Activated CD4-positive, alpha-beta T cell treated with anti-CD3 and anti-CD28 coated beads for 24 hours (primary cell): ENCODE measurements around the gene F7.
"Not testable (repeated sequence)": the region's sequence is repeated elsewhere in the genome, so short reads cannot be mapped to it uniquely, and the experiment has no call there.

ENCODE experiments used
- DNase-seq, 2 donors: peaks; one replicate each; pipeline ENCODE4 v3.0.0-alpha.2; 2020; ENCODE audit warnings: low read depth in 2 of 2

Gene F7

GRCh38 chr13:113153810-113154748, 48.5 kb downstream of the F7 start:
- DNase-seq, result peak; percentile 40 to 50

- DNase-seq, result no peak
Observed at GRCh38 chr13:113155201-113155600, 49.6 kb downstream of the F7 start.

GRCh38 chr13:113155982-113156655, 50.5 kb downstream of the F7 start:
- DNase-seq, result no peak

DNA sequence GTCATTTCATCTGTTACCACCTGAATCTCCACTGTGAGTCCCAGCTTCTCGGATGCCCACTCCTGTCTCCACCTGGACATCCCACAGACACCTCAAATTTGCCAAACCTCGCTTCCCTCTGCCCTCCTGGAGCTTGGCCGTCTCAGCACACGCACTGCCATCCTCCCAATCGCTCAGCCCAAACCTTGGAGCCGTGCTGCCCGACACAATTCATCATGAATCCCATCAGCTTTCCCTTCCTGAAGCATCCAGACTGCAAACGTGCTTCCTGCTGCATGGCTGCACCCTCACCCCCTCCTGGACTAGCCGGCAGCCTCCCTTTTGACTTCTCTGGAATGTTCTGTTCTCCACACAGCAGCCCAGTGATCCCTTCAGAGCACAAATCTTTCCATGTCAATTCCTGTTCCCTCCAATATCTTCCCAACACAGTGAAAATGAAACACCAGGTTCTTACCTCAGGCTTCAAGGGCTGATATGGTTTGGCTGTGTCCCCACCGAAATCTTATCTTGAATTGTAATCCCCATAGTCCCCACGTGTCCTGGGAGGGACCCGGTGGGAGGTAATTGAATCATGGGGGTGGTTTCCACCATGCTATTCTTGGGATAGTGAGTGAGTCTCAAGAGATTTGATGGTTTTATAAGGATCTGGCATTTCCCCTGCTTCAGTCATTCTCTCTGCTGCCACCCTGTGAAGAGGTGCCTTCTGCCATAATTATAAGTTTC, 51.8 kb downstream of the F7 start:
- no peak for DNase-seq

- no peak for DNase-seq
Observed at GRCh38 chr13:113157929-113158747, 52.5 kb downstream of the F7 start, which contains the start of gene PROZ. TSS of gene PROZ (plus strand) at chr13:113158648. CDS start at chr13:113158661, 13 bp downstream.

- DNase-seq, result no peak
Observed at GRCh38 chr13:113158946-113159345, 53.4 kb downstream of the F7 start.

DNA sequence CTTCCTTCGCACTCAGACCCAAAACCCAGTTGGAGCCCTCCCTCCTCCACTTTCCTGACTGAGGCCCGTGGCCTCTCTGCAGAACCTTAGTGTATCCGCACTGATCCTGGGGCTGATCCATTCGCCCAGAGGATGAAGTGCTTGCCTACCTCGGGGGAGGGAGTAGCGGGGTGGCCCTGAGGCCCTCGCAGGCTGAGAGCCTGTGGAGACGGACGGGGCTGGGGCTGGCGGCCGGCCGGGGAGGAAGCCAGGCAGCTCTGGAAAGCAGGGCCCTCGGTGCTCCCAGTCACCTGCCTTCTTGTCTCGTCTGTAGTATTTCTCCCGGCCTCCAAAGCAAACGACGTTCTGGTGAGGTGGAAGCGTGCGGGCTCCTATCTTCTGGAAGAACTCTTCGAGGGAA, 54.1 kb downstream of the F7 start:
- DNase-seq, result no peak

DNA sequence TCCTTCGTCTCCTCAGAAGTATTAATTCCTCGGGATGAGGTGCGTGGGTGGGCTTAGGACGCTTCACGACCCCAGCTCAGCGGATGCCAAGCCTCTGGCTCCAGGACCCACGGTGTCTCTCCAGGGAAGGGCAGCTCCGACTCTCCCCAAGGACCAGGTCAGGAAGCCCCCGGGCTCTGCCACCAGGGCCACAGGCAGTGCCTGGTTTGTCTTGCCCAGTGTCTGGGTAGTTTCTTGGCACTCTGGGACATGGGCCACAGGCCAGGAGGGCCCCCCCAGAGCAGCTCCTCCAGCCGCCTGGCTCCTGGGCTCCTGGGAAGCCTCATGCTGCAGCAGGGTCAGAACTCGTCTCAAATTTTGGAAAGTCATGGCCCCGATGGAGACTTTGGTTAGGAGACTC, 55.4 kb downstream of the F7 start:
- no peak for DNase-seq

- DNase-seq, result no peak
Observed at GRCh38 chr13:113161433-113161832, 55.8 kb downstream of the F7 start.

GRCh38 chr13:113161975-113162374, 56.4 kb downstream of the F7 start:
- DNase-seq, result not testable (repeated sequence)

GRCh38 chr13:113162783-113163685, 57.4 kb downstream of the F7 start:
- DNase-seq, result no peak

- DNase-seq, result no peak
Observed at GRCh38 chr13:113164492-113164891, 58.9 kb downstream of the F7 start.

DNA sequence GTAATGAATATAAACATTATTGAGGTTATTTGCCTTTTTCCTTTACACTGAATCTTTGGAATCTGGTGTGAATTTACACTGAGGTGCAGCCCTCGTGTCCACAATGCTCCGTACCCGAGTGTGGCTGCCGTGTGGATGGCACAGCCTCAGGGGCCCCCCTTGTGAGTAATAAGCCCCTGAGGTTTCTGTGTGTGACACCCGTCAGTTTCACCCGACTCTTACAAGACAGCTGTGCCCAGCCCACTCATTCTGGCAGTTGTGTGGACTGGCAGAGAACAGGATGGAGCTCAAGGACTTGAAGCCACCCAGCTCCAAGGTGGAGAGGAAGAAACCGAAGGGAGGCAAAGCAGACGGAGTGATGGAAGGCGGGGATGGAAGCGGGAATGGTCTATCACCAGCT, 60.7 kb downstream of the F7 start:
- no peak for DNase-seq

DNA sequence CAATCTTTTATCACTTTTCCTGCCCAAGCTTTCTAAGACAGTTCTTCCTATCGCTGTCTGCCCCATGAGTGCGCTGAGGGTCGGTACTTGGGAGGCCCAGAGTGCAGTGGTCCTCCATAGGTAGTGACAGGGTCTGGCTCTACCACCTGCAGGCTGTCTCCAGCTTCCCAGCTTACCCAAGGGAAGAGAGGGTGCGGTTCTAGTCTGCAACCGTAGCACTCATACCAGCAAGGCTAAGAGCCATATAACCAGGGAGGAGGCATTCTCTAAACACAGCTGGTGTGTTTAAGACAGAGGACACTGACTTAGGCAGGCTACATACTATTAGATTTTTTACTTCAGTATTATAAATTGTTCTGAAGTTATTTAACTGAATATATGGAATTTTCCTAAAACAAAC, 61.1 kb downstream of the F7 start:
- no peak for DNase-seq

- no peak for DNase-seq
Observed at GRCh38 chr13:113167155-113167554, 61.6 kb downstream of the F7 start.

DNA sequence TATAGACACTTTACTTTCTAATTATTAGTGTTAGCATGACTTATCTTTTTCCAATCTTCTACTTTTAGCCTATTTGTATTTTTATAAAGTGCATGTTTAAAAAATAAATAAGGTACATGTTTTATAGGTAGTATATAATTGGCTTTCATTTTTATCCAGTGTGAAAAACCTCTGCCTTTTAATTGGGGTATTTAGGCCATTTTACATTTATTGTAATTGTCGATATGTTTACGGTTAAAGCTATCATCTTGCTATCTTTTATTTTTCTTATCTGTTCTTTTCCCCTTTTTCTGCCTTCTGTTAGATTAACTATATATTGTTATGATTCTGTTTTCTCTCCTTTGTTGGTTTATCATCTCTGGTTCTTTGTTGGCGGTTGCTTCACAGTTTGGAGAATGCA, 62.0 kb downstream of the F7 start:
- DNase-seq, result no peak

GRCh38 chr13:113168211-113168610, 62.6 kb downstream of the F7 start:
- no peak for DNase-seq

- DNase-seq, result no peak
Observed at GRCh38 chr13:113169277-113170272, 64.0 kb downstream of the F7 start.
